Caki2 (cell line): ENCODE measurements around the gene ATG4D. TPM values are rescaled to one million over a fixed set of nuclear protein-coding genes. Genes with fewer than 3 reads are reported as not detected.
"Not testable (repeated sequence)": the region's sequence is repeated elsewhere in the genome, so short reads cannot be mapped to it uniquely, and the experiment has no call there.

Experiments used
- DNase-seq: peaks from one replicate; pipeline ENCODE4 v3.0.0-alpha.2; 2015; ENCODE audit warnings: low read depth
- in situ Hi-C: cut with HindIII; loops from 2 replicates; pipeline ENCODE4 v1.10.0; 2016; ENCODE audit warnings: low sequenced_read_pairs, low pct_unique_long_range_greater_than_20kb, mixed read lengths
- total RNA-seq: library from RNA; depleted of rRNA; stranded (reverse); fragments of >200 nt; shearing (Covaris generic); gene quantifications from 2 replicates; pipeline ENCODE4 v1.2.3, GENCODE V29; 2014; ENCODE audit warnings: low replicate concordance

ATG4D gene
- total RNA-seq, 1 experiment from 2014 or later, result 17.8 TPM

- DNase-seq, result peak; percentile 50
- in situ Hi-C loops, result no loop called here
Observed at GRCh38 chr19:10517760-10518443, 25.8 kb upstream of the ATG4D start.

- no peak for DNase-seq
- in situ Hi-C loops, result no loop called here
Observed at GRCh38 chr19:10518444-10519361, 25.0 kb upstream of the ATG4D start.

- no peak for DNase-seq
- in situ Hi-C loops, result no loop called here
Observed at GRCh38 chr19:10519421-10519820, 24.3 kb upstream of the ATG4D start.

- in situ Hi-C loops, result no loop called here
- no peak for DNase-seq
Observed at GRCh38 chr19:10520652-10521318, 22.9 kb upstream of the ATG4D start.

- in situ Hi-C loops, result no loop called here
- no peak for DNase-seq
Observed at GRCh38 chr19:10521461-10522171, 22.1 kb upstream of the ATG4D start.

GRCh38 chr19:10523135-10523636, 20.5 kb upstream of the ATG4D start:
- in situ Hi-C loops, result no loop called here
- DNase-seq, result no peak

GRCh38 chr19:10525636-10526035, 18.1 kb upstream of the ATG4D start:
- no peak for DNase-seq
- in situ Hi-C loops, result no loop called here

GRCh38 chr19:10526887-10527286, 16.8 kb upstream of the ATG4D start:
- DNase-seq, in situ Hi-C loops: not testable (repeated sequence)

- in situ Hi-C loops, result no loop called here
- DNase-seq, result no peak
Observed at GRCh38 chr19:10532457-10532856, 11.2 kb upstream of the ATG4D start.

GRCh38 chr19:10533646-10534386, 9.9 kb upstream of the ATG4D start:
- in situ Hi-C loops, result no loop called here
- peak; percentile 75 for DNase-seq

GRCh38 chr19:10535613-10536012, 8.1 kb upstream of the ATG4D start:
- in situ Hi-C loops, result no loop called here
- DNase-seq, result no peak

- DNase-seq, result no peak
- in situ Hi-C loops, result no loop called here
Observed at GRCh38 chr19:10537668-10538067, 6.0 kb upstream of the ATG4D start.

- in situ Hi-C loops, result no loop called here
Observed at GRCh38 chr19:10538204-10538983, 5.3 kb upstream of the ATG4D start.

GRCh38 chr19:10539016-10539415, 4.7 kb upstream of the ATG4D start:
- DNase-seq, in situ Hi-C loops: not testable (repeated sequence)

More at GRCh38 chr19:10538204-10538983, 5.3 kb upstream of the ATG4D start:
- no peak for DNase-seq

GRCh38 chr19:10543059-10543419, 665 bp upstream of the ATG4D start:
- DNase-seq, result no peak
- in situ Hi-C loops, result no loop called here

GRCh38 chr19:10544242-10544752, 593 bp downstream of the ATG4D start:
- DNase-seq, result no peak
- in situ Hi-C loops, result no loop called here
